Skeletal muscle tissue (tissue), 4 donors: ENCODE results near the gene FAAH2. TPM values are rescaled to one million over a fixed set of nuclear protein-coding genes. Genes with fewer than 3 reads are reported as not detected.

Experiments
- H3K27ac ChIP-seq: one replicate; pipeline ENCODE4 v1.7.0; 2013; ENCODE audit warnings: mild to moderate bottlenecking, low read depth, low read length, inconsistent platforms
- H3K27me3 ChIP-seq, 3 donors: one replicate each; pipeline ENCODE4 v1.7.0; 2013; ENCODE audit warnings: low read length in 3 of 3; ENCODE audit not compliant: control insufficient read depth in 3 of 3, insufficient read depth in 3 of 3
- H3K36me3 ChIP-seq, 3 donors: one replicate each; pipeline ENCODE4 v1.7.0; 2013; ENCODE audit warnings: low read length in 3 of 3; ENCODE audit not compliant: control insufficient read depth in 3 of 3, insufficient read depth in 3 of 3
- H3K4me1 ChIP-seq, 3 donors: one replicate each; pipeline ENCODE4 v1.7.0; 2013; ENCODE audit warnings: low read length in 3 of 3, mild to moderate bottlenecking in 3 of 3; ENCODE audit not compliant: control insufficient read depth in 3 of 3, insufficient read depth in 3 of 3
- H3K4me3 ChIP-seq, 3 donors: one replicate each; pipeline ENCODE4 v1.7.0; 2013; ENCODE audit warnings: low read length in 3 of 3
- H3K9ac ChIP-seq, 3 donors: one replicate each; pipeline ENCODE4 v1.7.0; 2013; ENCODE audit warnings: low read length in 3 of 3, mild to moderate bottlenecking in 3 of 3, moderate library complexity in 2 of 3, low read depth in 1 of 3
- H3K9me3 ChIP-seq, 3 donors: one replicate each; pipeline ENCODE4 v1.7.0; 2013; ENCODE audit warnings: low read length in 3 of 3; ENCODE audit not compliant: control insufficient read depth in 3 of 3
- total RNA-seq: library from RNA; depleted of rRNA; stranded (reverse); fragments of >200 nt; gene quantifications from one replicate; pipeline ENCODE4 v1.2.3, GENCODE V29; 2014
- donor health status: Osteomylitis.

The FAAH2 gene
- total RNA-seq, 1 donor from 2014 or later: not detected

- Histone ChIP-seq H3K4me3 (no peak overlapping the region), H3K27ac (no peak overlapping the region), H3K4me1 (no peaks in the 10 kb centered on the region), H3K9ac (no peak overlapping the region), H3K9me3 (no peaks in the 10 kb centered on the region), H3K36me3 (no peaks in the 10 kb centered on the region), H3K27me3 (no peaks in the 10 kb centered on the region)
Measured at GRCh38 chrX:57445832-57446231, 159.3 kb downstream of the FAAH2 start.

- H3K4me1 ChIP-seq: no peaks in the 10 kb centered on the region
- no peaks in the 10 kb centered on the region for H3K27me3 ChIP-seq
- H3K27ac ChIP-seq: no peak overlapping the region
- no peak overlapping the region for H3K9ac ChIP-seq
- no peak overlapping the region for H3K4me3 ChIP-seq
- no peaks in the 10 kb centered on the region for H3K36me3 ChIP-seq
- H3K9me3 ChIP-seq: no peaks in the 10 kb centered on the region
Measured at GRCh38 chrX:57447856-57448255, 161.3 kb downstream of the FAAH2 start.

GRCh38 chrX:57451426-57452020 is 165.0 kb downstream of the FAAH2 start:
- H3K27ac ChIP-seq: no peak overlapping the region
- H3K9me3 ChIP-seq: no peaks in the 10 kb centered on the region
- no peaks in the 10 kb centered on the region for H3K36me3 ChIP-seq
- H3K27me3 ChIP-seq: no peaks in the 10 kb centered on the region
- no peak overlapping the region for H3K4me3 ChIP-seq
- no peak overlapping the region for H3K9ac ChIP-seq
- no peaks in the 10 kb centered on the region for H3K4me1 ChIP-seq

- Histone ChIP-seq H3K9me3 (no peaks in the 10 kb centered on the region), H3K4me3 (no peak overlapping the region), H3K36me3 (no peaks in the 10 kb centered on the region), H3K27me3 (no peaks in the 10 kb centered on the region), H3K4me1 (no peaks in the 10 kb centered on the region), H3K9ac (no peak overlapping the region), H3K27ac (no peak overlapping the region)
Measured at GRCh38 chrX:57453901-57454300, 167.4 kb downstream of the FAAH2 start.

- Histone ChIP-seq H3K4me3 (no peak overlapping the region), H3K27me3 (no peaks in the 10 kb centered on the region), H3K4me1 (no peaks in the 10 kb centered on the region), H3K9me3 (no peaks in the 10 kb centered on the region), H3K27ac (no peak overlapping the region), H3K9ac (no peak overlapping the region), H3K36me3 (no peaks in the 10 kb centered on the region)
Measured at GRCh38 chrX:57481514-57481913, 195.0 kb downstream of the FAAH2 start.

- no peaks in the 10 kb centered on the region for H3K4me1 ChIP-seq
- no peaks in the 10 kb centered on the region for H3K9me3 ChIP-seq
- no peak overlapping the region for H3K9ac ChIP-seq
- peaks cover 0 to 12% (median 0%) of the 10 kb centered on the region in 3 donors for H3K27me3 ChIP-seq
- H3K4me3 ChIP-seq: no peak overlapping the region
- no peaks in the 10 kb centered on the region for H3K36me3 ChIP-seq
- H3K27ac ChIP-seq: no peak overlapping the region
Measured at GRCh38 chrX:57516491-57516890, 230.0 kb downstream of the FAAH2 start.

GRCh38 chrX:57519578-57520118 is 233.1 kb downstream of the FAAH2 start:
- Histone ChIP-seq H3K36me3 (no peaks in the 10 kb centered on the region), H3K9ac (no peak overlapping the region), H3K4me1 (no peaks in the 10 kb centered on the region), H3K9me3 (no peaks in the 10 kb centered on the region), H3K27me3 (peaks cover 0 to 12% (median 0%) of the 10 kb centered on the region in 3 donors), H3K27ac (no peak overlapping the region), H3K4me3 (no peak overlapping the region)

GRCh38 chrX:57528670-57529255 is 242.3 kb downstream of the FAAH2 start:
- H3K27me3 ChIP-seq: no peaks in the 10 kb centered on the region
- no peak overlapping the region for H3K9ac ChIP-seq
- no peak overlapping the region for H3K27ac ChIP-seq
- no peak overlapping the region for H3K4me3 ChIP-seq
- no peaks in the 10 kb centered on the region for H3K36me3 ChIP-seq
- no peaks in the 10 kb centered on the region for H3K4me1 ChIP-seq
- no peaks in the 10 kb centered on the region for H3K9me3 ChIP-seq

Other genes with a start within 250 kb of the FAAH2 start
- 7.8 TPM for gene SPIN2B, start 165.2 kb upstream of the FAAH2 start, total RNA-seq
- gene SPIN2A, start 149.3 kb upstream of the FAAH2 start, total RNA-seq: 3.7 TPM